GM19035 (cell line): ENCODE measurements around the gene EDEM2.
"Not testable (repeated sequence)": the region's sequence is repeated elsewhere in the genome, so short reads cannot be mapped to it uniquely, and the experiment has no call there.

Experiments used
- ATAC-seq: cut with Tn5 transposase; IDR thresholded peaks from one replicate; pipeline ENCODE4 v1.9.1; 2021; ENCODE audit not compliant: unreplicated experiment

Gene EDEM2, protein sequence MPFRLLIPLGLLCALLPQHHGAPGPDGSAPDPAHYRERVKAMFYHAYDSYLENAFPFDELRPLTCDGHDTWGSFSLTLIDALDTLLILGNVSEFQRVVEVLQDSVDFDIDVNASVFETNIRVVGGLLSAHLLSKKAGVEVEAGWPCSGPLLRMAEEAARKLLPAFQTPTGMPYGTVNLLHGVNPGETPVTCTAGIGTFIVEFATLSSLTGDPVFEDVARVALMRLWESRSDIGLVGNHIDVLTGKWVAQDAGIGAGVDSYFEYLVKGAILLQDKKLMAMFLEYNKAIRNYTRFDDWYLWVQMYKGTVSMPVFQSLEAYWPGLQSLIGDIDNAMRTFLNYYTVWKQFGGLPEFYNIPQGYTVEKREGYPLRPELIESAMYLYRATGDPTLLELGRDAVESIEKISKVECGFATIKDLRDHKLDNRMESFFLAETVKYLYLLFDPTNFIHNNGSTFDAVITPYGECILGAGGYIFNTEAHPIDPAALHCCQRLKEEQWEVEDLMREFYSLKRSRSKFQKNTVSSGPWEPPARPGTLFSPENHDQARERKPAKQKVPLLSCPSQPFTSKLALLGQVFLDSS

DNA sequence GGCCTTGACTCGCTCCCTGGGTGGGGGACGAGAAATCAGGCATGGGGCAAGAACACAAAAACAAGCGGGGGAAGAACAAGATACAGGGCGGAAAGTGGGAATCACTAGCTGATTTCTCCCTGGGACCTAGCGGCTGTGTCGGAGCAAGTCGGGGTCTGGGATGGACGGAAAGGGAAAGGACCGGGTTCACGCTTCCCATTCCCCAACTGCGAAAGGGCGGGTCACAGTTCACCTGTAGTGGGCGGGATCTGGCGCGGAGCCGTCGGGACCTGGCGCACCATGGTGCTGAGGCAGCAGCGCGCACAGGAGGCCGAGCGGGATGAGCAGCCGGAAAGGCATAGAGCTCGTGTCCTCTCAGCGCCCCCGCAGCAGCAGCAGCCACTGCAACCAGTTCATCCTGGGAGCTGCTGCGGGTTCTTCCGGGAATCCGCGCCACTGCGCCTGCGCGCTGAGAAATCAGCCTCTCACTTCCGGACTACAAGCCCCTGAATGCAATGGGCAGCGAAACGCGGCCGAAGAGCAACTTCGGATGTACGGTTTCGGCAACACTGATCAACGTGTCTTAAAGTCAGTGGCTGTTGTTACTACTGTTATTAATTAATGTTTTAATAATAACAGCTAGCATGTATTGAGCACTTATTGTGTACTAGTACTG, at the start of gene EDEM2:
Gene EDEM2 (minus strand): TSS at position 417 of the 655 bp plus-strand sequence. CDS start 78 bp downstream, at position 339.
- peak; percentile 83 for ATAC-seq

DNA sequence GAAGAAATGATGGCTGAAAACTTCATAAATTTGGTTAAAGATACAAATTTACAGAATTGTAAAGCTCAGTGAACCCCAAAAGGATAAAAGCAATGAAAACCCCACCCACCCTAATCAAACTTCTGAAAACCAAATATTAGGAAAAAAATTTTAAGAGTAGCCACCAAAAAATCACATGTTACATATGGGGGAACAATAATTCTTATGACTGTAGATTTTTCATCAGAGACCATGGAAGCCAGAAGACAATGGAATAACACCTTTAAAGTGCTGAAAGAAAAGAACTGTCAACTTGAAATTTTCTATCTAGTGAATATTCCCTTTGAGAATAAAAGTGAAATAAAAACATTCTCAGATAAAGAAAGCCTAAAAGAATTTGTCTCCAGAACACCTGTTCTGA, 49.2 kb upstream of the EDEM2 start:
- ATAC-seq: no peak

DNA sequence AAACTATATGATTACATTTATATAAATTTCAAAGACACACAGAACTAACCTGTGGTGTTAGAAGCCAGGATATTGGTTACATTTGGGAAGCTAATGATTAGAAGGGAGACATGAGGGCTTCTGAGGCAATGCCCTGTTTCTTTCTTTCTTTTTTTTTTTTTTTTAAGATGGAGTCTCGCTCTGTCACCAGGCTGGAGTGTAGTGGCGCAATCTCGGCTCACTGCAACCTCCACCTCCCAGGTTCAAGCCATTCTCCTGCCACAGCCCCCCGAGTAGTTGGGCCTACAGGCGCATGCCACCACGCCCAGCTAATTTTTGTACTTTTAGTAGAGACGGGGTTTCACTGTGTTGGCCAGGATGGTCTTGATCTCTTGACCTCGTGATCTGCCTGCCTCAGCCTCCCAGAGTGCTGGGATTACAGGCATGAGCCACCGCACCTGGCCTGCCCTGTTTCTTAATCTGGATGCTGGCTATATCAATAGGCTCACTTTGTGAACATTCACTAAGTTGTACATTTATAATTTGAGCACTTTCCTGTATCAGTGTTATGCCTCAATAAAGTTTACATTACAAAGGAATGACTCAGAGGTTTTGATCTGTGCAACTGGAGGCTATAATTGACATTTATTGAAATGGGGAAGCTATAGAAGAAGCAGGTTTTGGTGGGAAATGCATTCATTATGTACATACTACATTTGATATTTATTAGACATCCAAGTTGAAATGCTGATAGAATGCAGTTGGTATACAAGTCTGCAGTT, 46.1 kb upstream of the EDEM2 start:
- ATAC-seq: not testable (repeated sequence)

DNA sequence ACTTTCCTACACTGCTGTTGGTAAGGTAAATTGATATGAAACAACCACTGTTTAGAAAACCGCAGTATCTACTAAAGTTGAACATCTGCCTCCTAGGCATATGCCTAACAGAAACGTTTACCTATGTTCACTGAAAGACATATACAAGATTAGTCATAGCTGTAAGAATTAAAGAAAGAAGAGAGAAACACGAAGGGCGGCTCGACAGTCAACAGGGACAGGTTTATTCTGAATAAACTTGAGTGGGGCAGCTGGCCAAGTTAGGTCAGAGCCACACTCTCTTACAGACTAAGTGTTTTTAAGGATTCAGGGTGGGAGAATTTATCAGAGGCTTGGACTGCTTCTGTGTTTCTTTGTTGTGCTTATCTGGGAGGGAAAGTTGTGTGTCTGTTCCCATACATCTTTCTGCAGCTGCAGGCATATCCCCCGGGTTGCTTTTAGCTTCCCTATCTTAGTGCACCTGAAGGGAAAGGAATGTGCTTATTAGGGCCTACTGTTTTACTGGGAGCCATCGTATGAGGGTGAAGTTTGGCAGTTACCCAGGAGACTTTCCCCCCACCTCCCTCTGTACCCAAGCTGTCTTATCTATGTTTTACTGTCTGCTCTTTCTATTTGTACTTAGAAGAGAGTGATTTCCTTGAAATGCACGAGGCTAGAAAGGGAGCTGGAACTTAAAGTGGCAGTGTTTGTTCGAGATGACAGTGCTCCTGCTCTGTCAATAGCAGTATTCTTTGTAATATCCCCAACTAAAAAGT, 45.2 kb upstream of the EDEM2 start:
- no peak for ATAC-seq

DNA sequence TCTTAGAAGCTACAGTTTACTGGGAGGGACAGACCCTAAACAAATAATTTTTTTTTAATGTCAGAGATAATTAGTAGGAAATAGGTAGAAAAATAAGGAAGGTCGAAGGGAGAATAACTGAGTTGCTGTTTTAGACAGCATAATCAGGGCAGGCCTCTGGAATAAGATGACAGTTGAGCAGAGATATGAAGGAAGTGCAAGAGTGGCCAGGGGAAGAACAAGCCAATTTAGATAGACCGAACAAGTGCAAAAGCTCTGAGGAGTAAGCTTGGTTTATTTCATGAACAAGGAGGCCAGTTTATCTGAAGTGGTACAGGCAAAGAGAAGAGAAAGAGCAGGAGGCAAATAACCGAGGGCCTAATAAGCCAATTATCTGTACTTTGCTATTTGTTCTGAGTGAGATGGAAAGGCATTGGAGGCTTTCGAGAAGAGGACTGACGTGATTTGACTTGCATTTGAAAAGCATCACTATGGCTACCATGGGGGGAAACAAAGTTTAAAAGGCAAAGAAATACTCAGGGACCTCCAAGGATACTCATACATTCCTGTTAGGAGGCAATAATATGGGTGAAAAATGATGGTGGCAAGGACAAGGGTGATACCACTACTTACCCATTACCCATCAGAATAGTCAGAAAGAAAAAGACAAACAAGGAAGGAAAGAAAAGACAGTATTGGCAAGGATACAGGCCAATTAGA, 44.4 kb upstream of the EDEM2 start:
- ATAC-seq: no peak

DNA sequence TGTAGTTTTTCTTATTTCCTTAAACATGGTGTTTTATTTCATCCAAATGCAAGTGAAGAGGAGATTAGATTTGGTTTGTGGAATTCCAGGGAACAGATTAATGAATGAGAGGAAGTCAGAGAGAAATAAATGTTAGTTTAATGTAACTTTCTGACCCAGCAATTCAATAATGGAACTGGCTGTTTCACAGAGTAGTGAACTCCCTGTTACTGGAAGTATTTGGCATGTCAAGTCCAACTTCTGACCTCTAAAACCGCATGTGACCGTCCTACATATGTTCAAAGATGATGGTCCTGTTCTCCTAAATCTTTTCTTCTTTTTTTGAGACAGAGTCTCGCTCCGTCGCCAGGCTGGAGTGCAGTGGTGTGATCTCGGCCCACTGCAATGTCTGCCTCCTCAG, 43.4 kb upstream of the EDEM2 start:
- no peak for ATAC-seq

DNA sequence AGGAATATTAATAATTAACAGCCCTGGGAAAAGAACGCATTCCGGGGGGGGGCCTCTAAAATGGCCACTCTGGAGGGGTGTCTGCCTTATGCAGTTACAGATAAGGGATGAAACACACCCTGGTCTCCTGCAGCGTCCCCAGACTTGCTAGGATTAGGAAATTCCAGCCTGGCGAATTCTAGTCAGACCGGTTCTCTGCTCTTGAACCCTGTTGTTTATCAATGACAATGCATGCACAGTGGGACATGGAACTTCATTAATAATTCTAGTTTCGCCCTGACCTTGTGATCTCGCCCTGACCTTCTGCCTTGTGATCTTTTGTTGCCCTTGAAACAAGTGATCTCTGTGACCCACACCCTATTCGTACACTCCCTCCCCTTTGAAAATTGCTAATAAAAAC, 42.1 kb upstream of the EDEM2 start:
- not testable (repeated sequence) for ATAC-seq

DNA sequence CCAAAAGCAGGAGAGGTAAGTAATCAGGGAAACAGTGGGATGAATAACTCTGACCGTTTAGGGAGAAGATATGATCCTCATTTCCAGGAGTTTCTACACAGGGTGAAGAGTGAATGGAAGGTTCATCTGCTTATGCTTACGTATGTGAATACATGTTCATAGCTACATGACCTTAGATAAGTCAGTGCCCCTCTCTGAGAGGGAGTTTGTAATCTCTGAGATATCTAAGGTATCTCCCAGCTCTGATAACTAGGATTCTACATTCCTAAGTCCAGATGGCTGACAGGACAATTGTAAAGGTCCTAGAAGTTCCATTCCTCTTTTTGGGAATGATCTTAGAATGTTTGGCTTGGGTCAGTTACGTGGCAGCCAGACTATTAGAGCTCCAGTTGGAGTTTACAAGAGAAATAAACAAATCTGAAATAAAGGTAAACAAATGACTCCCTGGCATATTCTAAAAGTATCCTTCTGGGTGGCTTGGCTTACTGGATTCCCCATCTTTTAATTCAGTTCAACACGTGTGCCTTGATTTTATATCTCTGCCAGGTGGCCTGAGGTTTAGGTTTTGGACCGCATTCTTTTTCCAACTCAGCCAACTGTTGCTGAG, 40.6 kb upstream of the EDEM2 start:
- ATAC-seq: no peak

DNA sequence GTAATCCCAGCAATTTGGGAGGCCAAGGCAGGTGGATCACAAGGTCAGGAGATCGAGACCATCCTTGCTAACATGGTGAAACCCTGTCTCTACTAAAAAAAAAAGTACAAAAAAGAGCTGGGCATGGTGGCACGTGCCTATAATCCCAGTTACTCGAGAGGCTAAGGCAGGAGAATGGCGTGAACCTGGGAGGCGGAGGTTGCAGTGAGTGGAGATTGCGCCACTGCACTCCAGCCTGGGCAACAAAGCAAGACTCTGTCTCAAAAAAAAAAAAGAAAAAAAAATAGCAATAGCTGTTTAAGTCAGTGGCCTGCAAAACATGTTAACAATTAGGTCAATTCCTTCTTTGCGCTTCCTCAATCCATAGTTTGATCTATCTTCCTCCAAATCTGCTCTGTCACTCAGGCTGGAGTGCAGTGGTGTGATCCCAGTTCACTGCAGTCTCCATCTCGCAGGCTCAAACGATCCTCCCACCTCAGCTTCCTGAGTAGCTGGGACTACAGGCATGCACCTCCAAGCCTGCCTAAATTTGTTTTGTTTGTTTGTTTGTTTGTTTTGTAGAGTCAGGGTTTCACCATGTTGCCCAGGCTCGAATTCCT, 39.7 kb upstream of the EDEM2 start:
- not testable (repeated sequence) for ATAC-seq

DNA sequence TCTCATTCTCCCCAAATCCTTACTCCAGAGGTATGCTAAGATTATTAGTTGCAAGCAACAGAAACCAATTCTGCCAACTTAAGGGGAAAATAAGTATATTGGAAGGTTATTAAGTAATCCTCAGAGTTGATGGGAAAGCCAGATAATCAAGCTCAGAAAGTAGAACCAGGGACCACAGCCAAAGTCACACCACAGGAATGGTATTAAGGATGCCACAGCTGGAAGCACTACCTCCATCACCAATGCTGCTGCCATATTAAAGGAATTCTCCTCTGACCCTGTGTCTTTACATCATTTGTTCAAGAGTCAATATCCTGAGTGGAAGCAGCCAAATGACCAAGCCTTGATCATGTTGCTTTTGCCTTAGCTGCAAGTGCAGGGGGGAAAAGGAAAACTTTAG, 34.6 kb upstream of the EDEM2 start:
- no peak for ATAC-seq

DNA sequence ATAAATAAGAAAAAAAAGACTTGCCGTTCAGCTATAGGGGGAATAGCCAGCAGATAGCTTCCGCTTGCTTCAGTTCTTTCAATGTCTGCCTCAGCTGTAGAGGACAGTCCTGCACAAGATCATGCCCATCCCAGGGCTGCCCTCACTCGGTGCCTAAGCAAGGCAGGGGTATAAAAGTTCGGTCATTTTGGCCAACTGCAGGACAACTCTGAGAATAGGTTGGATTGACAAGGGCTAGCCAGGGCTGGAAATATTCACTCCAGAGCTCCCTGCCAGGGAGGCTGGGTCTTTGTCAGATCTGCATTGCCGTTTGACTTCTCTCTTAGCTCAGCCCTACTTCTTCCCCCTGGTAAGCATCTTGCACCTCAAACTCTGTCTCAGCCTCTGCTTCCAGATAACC, 33.1 kb upstream of the EDEM2 start:
- ATAC-seq: no peak

DNA sequence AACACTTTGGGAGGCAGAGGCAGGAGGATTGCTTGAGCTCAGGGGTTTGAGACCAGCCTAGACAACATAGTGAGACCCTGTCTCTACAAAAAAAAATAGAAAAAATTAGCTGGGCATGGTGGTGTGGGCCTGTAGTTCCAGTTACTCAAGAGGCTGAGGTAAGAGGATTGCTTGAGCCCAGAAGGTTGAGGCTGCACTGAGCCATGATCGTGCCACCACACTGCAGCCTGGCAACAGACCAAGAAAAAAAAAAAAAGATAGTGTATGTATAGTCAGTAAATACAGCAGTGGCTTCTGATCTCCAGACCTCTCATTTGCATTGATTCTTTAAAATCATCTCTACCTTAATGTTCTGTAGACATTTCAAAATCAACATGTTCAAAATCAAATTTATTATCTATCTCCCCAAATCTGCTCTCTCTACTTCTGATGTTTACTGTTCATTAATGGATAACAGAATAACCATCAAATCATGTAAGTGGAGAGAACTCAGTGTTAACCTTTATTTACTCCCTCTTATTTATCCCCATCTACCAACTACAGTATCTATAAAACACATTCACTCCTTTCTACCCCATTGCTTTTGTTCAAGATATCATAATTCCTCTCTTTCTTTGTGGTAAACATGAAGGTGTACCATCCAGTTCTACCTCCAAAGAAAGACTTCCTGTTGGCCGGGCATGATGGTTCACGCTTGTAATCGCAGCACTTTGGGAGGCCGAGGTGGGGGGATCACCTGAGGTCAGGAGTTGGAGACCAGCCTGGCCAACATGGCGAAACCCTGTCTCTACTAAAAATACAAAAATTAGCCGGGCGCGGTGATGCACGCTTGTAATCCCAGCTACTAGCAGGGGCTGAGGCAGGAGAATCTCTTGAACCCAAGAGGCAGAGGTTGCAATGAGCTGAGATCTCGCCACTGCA, 32.4 kb upstream of the EDEM2 start:
- ATAC-seq: no peak

DNA sequence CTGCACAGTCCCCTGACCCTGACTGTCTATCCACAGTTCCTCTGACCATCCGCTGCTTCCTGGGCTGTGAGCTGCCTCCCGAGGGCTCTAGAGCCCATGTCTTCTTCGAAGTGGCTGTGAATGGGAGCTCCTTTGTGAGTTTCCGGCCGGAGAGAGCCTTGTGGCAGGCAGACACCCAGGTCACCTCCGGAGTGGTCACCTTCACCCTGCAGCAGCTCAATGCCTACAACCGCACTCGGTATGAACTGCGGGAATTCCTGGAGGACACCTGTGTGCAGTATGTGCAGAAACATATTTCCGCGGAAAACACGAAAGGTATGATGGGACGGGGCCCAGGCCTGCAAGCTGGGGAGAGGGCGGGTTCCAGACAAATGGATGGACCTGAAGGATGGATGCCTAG, 29.0 kb upstream of the EDEM2 start:
- ATAC-seq: no peak

DNA sequence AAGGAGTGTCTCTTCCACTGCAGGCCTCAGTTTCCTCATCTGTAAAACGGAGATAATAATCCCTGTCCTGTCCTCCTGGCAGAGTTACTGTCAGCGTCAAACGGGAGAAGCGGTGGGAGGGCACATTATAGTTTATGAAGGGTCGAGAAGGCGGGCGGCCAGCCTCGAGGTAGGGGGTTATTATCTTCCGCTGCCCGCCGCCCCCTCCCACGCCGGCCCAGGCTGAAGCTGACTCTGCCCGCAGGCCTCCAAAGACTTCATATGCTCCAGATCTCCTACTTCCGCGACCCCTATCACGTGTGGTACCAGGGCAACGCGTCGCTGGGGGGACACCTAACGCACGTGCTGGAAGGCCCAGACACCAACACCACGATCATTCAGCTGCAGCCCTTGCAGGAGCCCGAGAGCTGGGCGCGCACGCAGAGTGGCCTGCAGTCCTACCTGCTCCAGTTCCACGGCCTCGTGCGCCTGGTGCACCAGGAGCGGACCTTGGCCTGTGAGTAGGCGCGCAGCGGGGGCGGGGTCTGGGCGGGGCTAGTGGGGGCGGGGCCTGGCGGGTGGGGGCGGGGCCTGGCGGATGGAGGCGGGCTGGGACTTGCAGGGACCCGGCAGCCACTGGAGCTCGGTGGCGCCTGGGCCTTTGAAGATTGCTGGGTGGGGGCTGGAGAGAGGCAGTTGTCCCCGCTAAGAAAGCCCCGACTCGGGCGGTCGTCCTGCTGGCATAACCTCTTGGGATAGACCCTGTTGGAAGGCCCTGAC, 27.5 kb upstream of the EDEM2 start:
- ATAC-seq: no peak

DNA sequence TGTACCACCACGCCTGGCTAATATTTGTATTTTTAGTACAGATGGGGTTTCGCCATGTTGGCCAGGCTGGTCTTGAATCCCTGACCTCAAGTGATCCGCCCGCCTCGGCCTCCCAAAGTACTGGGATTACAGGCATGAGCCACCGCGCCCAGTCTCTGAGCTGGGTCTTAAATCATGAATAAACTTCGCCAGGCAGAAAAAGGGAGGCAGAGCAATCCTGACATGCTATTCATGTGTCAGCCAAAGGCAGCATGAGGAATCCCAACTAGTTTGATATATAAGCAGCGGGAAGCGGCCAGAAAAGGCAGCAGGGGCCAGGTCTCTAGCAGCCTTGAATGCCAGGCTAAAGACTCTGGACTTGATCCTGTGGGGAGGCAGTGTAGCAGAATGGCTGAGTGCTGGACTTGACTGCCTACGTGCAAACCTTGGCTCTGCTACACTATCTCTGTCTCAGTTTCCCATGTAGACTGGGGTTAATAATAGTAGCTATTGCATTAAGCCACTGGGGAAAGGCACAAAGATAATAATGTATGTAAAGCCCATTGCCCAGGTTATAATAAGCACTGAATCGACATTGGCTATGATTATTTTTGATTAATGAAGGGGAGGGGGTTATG, 26.5 kb upstream of the EDEM2 start:
- no peak for ATAC-seq

DNA sequence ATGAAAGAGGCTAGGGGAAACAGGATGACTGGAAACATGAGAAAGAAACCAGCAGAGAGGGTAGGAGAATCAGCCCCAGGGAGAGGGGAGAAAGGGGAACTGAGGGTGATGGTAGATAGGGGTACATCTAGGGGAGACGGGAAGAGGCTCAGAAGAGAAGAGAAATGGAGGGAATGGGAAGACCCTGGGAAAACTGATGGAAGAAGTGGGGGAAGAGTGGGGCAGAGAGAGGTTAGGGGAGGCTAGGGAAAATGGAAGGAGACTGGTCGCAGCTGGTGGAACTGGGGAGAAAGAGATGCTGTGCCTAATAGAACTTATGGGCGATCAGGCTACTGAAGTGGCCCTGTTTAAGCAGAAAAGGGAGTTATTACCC, 25.3 kb upstream of the EDEM2 start:
- ATAC-seq: no peak

DNA sequence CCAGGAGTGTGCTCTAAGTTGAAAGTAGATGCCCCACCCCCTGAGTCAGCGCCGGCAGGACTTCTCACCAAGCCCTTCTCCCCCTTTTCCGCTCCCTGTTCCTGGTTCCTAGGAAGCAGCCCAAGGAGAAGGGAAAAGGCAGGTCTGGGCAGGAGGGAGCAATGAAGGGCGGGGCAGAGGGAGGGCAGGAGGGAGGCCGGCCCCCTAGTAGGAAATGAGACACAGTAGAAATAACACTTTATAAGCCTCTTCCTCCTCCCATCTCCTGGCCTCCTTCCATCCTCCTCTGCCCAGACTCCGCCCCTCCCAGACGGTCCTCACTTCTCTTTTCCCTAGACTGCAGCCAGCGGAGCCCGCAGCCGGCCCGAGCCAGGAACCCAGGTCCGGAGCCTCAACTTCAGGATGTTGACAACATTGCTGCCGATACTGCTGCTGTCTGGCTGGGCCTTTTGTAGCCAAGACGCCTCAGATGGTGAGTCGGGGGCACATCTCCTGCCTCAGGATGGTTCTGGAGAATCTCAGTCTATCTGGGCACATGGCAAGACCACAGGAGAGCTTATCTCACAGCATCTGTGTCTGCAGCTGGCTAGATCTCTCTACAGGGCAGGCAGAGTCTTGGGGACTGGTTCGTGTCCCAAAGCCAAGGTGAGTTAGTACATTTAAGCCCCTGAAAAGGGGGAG, 24.8 kb upstream of the EDEM2 start, which contains the start of gene PROCR:
Gene PROCR (plus strand): TSS at position 320 of the 681 bp plus-strand sequence. CDS start 83 bp downstream, at position 403.
- no peak for ATAC-seq
